Activated B cell treated with CpG ODN at 0.5 μM for 24 hours (primary cell): Measurements from ENCODE around the gene ROR1. TPM values are rescaled to one million over a fixed set of nuclear protein-coding genes. Genes with fewer than 3 reads are reported as not detected.

ENCODE experiments used
- ATAC-seq: fragments of 200-7000 bp; cut with Tn5 transposase; one replicate; pipeline ENCODE4 v1.10.0; 2021; ENCODE audit warnings: low read depth, mild to moderate bottlenecking, moderate library complexity
- CTCF ChIA-PET: fragments of 350-600 bp; sonication (Branson Sonifier 250); formaldehyde crosslinking; loops from one replicate; lab custom pipeline; 2021; ENCODE audit warnings: antibody characterized with exemption; lab: Charles Lee
- POLR2A ChIA-PET: fragments of 350-600 bp; sonication (Branson Sonifier 250); formaldehyde crosslinking; loops from one replicate; lab custom pipeline; 2021; ENCODE audit warnings: antibody characterized with exemption; lab: Charles Lee
- DNase-seq: peaks from one replicate; pipeline ENCODE4 v3.0.0; 2022
- H3K27ac Mint-ChIP-seq: one replicate; pipeline ENCODE4 v1.8.0; 2020; ENCODE audit warnings: mixed read lengths
- H3K27me3 Mint-ChIP-seq: one replicate; pipeline ENCODE4 v1.8.0; 2021; ENCODE audit warnings: mixed read lengths
- H3K36me3 Mint-ChIP-seq: one replicate; pipeline ENCODE4 v1.8.0; 2021; ENCODE audit warnings: low read depth, mixed read lengths
- H3K4me1 Mint-ChIP-seq: one replicate; pipeline ENCODE4 v1.8.0; 2021; ENCODE audit warnings: mixed read lengths
- H3K4me3 Mint-ChIP-seq: one replicate; pipeline ENCODE4 v1.8.0; 2020; ENCODE audit warnings: mild to moderate bottlenecking, mixed read lengths
- H3K9me3 Mint-ChIP-seq: one replicate; pipeline ENCODE4 v1.8.0; 2020; ENCODE audit warnings: mixed read lengths
- intact Hi-C: fragments of 100-400 bp; cut with micrococcal nuclease; formaldehyde crosslinking; loops from one replicate; pipeline ENCODE4 v1.15.1; 2024
- total RNA-seq: library from RNA; stranded (reverse); gene quantifications from 2 replicates; pipeline ENCODE4 v1.2.3, GENCODE V29; 2022
- TF ChIP-seq, protein P1 (sequence below): fragments of 200-600 bp; IDR thresholded peaks from one replicate; pipeline ENCODE4 v1.8.0; 2022; ENCODE audit warnings: antibody characterized with exemption, mild to moderate bottlenecking

ROR1 gene
- total RNA-seq, 1 donor from 2014 or later: 2.2 TPM

DNA sequence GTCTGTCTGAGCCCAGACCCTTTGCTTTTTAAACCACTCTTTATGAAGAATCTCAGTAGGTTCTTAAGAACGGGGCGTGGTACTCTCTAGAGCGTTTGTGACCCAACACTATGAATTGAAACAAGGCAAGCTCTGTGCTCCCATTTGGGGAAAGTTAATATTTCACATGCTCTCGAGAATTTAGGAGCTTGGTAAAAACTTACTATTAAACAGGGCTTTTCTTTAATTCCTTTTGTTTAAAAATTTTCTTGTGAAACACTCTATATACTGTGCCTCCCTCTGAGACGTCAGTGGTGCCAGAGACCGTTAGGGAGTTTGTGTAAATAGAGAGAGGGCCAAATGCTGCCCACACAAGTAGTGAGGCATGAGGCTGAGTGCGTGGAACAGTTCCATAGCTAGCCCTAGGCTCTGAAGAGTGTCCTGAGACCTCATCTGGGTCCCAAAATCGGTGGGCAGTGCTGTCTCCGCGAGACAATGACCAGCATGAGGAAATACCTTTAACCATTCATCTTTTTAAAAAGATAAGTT, 144.7 kb downstream of the ROR1 start:
- intact Hi-C loops: loop anchor here (1.0 to 5.0 kb wide), 3 partner anchors 91 to 325 kb away; no protein-coding TSS in a partner anchor
- Mint-ChIP-seq H3K4me1 (no peaks in the 10 kb centered on the region), H3K36me3 (no peaks in the 10 kb centered on the region), H3K27ac (no peak overlapping the region), H3K4me3 (no peak overlapping the region), H3K27me3 (peaks cover 11% of the 10 kb centered on the region), H3K9me3 (no peaks in the 10 kb centered on the region)
- no peak for ATAC-seq
- POLR2A ChIA-PET: no interaction called here
- no peak for DNase-seq
- TF ChIP-seq, protein P1, sequence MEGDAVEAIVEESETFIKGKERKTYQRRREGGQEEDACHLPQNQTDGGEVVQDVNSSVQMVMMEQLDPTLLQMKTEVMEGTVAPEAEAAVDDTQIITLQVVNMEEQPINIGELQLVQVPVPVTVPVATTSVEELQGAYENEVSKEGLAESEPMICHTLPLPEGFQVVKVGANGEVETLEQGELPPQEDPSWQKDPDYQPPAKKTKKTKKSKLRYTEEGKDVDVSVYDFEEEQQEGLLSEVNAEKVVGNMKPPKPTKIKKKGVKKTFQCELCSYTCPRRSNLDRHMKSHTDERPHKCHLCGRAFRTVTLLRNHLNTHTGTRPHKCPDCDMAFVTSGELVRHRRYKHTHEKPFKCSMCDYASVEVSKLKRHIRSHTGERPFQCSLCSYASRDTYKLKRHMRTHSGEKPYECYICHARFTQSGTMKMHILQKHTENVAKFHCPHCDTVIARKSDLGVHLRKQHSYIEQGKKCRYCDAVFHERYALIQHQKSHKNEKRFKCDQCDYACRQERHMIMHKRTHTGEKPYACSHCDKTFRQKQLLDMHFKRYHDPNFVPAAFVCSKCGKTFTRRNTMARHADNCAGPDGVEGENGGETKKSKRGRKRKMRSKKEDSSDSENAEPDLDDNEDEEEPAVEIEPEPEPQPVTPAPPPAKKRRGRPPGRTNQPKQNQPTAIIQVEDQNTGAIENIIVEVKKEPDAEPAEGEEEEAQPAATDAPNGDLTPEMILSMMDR: no peak
- CTCF ChIA-PET: interaction anchor here (3.5 kb wide), 1 partner anchor 227 kb away, joined by 19 read pairs; no protein-coding TSS in a partner anchor

DNA sequence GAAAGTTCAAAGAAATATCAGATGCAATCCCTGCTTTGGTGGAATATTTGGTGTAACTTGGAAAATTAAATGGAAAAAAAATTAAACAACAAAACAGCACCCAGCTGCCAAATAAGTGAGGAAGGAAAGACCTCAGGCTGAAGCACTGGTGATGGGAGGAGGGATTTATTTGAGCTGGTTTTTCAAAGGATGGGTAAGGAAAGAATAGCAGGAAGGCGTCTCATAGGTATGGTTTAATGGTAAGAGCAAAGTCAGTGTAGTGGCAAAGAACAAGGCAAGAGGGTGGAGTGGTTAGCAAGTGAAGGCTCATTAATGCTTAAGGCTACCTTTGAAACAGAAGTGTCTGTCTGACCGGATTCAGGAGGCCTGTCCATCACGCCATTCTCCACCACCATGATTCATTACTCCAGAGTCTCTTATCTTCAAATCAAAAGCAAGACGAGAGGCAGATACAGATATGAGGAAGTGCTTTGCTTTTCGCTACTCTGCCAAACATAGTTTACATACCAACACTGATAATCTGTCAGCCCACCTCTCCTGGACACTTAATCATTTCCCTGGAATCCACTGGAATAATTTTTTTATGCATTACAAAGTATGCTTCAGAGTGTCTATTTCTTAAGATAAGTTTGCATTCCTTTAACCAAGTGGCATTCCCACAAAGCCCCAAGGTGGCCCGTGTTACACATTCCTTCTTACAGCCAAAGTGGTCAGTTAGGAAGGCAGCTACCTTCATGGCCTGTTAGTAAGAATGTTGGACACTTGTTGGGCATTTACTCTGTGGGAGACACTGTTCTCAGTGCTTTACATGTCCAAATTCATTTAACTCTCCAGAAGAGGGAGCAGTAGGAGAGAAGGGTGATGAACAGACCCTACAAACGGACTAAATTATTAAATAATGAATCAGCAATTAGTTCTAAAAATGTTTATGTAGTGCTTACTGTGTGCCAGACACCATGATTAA, 146.6 kb downstream of the ROR1 start:
- ATAC-seq: no peak
- POLR2A ChIA-PET: no interaction called here
- no peak overlapping the region for H3K4me3 Mint-ChIP-seq
- CTCF ChIA-PET: interaction anchor here (3.5 kb wide), 1 partner anchor 229 kb away, joined by 19 read pairs; no protein-coding TSS in a partner anchor
- no peak for DNase-seq
- intact Hi-C loops: no loop called here
- H3K9me3 Mint-ChIP-seq: no peaks in the 10 kb centered on the region
- H3K36me3 Mint-ChIP-seq: no peaks in the 10 kb centered on the region
- TF ChIP-seq, protein P1: no peak
- no peaks in the 10 kb centered on the region for H3K4me1 Mint-ChIP-seq
- no peak overlapping the region for H3K27ac Mint-ChIP-seq
- peaks cover 6% of the 10 kb centered on the region for H3K27me3 Mint-ChIP-seq

DNA sequence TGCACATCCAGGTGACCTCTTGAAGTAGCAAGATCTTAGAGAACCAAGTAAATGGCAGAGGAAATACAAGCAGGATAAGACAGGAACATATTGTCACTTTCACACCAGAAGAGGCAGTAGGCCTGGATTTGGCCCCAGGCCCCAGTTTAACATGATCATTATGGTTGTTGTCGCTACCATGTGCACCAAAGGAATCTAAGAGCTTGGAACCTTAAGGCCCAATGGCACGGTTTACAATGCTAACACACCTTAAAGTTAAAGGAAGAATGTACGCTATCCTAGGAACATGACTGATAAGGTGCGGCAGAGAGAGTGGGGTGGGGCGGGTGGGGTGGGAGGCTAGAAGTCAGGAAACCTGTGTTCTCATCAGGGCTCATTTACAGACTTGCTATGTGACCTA, 147.5 kb downstream of the ROR1 start:
- CTCF ChIA-PET: no interaction called here
- peaks cover 6% of the 10 kb centered on the region for H3K27me3 Mint-ChIP-seq
- intact Hi-C loops: no loop called here
- no peaks in the 10 kb centered on the region for H3K36me3 Mint-ChIP-seq
- no peaks in the 10 kb centered on the region for H3K9me3 Mint-ChIP-seq
- no peak overlapping the region for H3K4me3 Mint-ChIP-seq
- ATAC-seq (no peak), DNase-seq (no peak)
- TF ChIP-seq, protein P1: no peak
- H3K4me1 Mint-ChIP-seq: no peaks in the 10 kb centered on the region
- POLR2A ChIA-PET: no interaction called here
- no peak overlapping the region for H3K27ac Mint-ChIP-seq

DNA sequence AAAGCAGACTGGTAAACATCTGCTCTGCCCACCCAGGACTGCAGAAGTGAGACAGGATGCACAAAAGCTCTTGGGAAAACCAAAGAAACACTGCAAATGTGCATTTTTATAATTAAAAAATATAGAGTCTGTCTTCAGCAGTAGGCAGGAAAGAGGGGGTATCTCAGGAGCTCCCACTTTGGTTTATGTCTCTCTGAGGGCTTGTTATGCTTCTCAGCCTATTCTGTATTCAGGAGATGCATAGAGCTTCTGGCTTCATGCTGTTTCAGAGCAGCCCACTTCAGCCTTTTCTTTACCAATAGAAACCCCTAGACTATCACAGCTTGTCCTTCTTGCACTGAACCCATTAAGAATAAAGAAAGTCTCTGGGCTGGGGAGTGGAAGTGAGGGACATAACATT, 148.0 kb downstream of the ROR1 start:
- intact Hi-C loops: no loop called here

More for the DNA sequence above, 148.0 kb downstream of the ROR1 start:
- no peaks in the 10 kb centered on the region for H3K4me1 Mint-ChIP-seq
- POLR2A ChIA-PET: no interaction called here
- H3K27ac Mint-ChIP-seq: no peak overlapping the region
- CTCF ChIA-PET: no interaction called here
- TF ChIP-seq, protein P1: no peak
- no peak for DNase-seq
- H3K27me3 Mint-ChIP-seq: peaks cover 6% of the 10 kb centered on the region
- no peaks in the 10 kb centered on the region for H3K36me3 Mint-ChIP-seq
- H3K4me3 Mint-ChIP-seq: no peak overlapping the region
- no peaks in the 10 kb centered on the region for H3K9me3 Mint-ChIP-seq
- ATAC-seq: no peak
